Skeletal muscle satellite cell (primary cell): ENCODE measurements around the gene CAMSAP2.
"Not testable (repeated sequence)": the region's sequence is repeated elsewhere in the genome, so short reads cannot be mapped to it uniquely, and the experiment has no call there.

Experiments
- H3K27me3 ChIP-seq: 2 replicates; pipeline ENCODE4 v1.7.0; 2013; ENCODE audit warnings: low read length; ENCODE audit not compliant: control insufficient read depth, insufficient read depth
- H3K36me3 ChIP-seq: 2 replicates; pipeline ENCODE4 v1.7.0; 2013; ENCODE audit warnings: mild to moderate bottlenecking, control low read depth, low read length; ENCODE audit not compliant: insufficient read depth
- H3K4me1 ChIP-seq: 2 replicates; pipeline ENCODE4 v1.7.0; 2013; ENCODE audit warnings: low read length; ENCODE audit not compliant: control insufficient read depth, insufficient read depth
- H3K4me2 ChIP-seq: 2 replicates; pipeline ENCODE4 v1.7.0; 2013; ENCODE audit warnings: mild to moderate bottlenecking, low read length
- H3K4me3 ChIP-seq: 2 replicates; pipeline ENCODE4 v1.7.0; 2013; ENCODE audit warnings: low read length
- H3K9ac ChIP-seq: 2 replicates; pipeline ENCODE4 v1.7.0; 2013; ENCODE audit warnings: mild to moderate bottlenecking, low read depth, low read length, moderate library complexity
- H3K9me3 ChIP-seq: replicated peaks from 2 replicates; pipeline ENCODE4 v1.7.0; 2013; ENCODE audit warnings: mild to moderate bottlenecking, control low read depth, low read length

CAMSAP2 gene

DNA sequence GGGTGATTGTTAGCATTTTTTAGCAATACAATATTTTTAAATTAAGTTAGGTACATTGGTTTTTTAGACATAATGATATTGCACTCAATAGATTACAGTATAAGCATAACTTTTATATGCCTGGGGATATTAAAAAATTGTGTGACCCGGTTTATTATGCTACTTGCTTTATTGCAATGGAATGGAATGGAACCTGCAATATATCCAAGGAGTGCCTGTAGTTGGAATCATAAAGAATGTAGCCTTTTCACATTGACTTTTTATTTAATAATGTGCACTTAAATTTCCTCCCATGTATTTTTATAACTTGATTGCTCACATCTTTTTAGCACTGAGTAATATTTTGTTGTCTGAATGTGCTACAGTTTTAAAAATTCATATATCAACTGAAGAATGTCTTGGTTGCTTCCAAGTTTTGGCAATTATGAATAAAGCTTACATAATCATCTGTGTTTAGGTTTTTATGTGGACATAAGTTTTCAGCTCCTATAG is 49.2 kb downstream of the CAMSAP2 start:
- no peaks in the 10 kb centered on the region for H3K9me3 ChIP-seq
- H3K4me3 ChIP-seq = no peak overlapping the region
- H3K4me2 ChIP-seq = no peak overlapping the region
- no peaks in the 10 kb centered on the region for H3K27me3 ChIP-seq
- peaks cover 16% of the 10 kb centered on the region for H3K36me3 ChIP-seq
- no peak overlapping the region for H3K9ac ChIP-seq
- H3K4me1 ChIP-seq = peaks cover 13% of the 10 kb centered on the region

- not testable (repeated sequence) for H3K9me3 ChIP-seq, H3K4me3 ChIP-seq, H3K9ac ChIP-seq, H3K4me2 ChIP-seq, H3K27me3 ChIP-seq
- H3K4me1 ChIP-seq = peaks cover 34% of the 10 kb centered on the region
- H3K36me3 ChIP-seq = peaks cover 14% of the 10 kb centered on the region
Observed at GRCh38 chr1:200791012-200791411, 52.3 kb downstream of the CAMSAP2 start.

DNA sequence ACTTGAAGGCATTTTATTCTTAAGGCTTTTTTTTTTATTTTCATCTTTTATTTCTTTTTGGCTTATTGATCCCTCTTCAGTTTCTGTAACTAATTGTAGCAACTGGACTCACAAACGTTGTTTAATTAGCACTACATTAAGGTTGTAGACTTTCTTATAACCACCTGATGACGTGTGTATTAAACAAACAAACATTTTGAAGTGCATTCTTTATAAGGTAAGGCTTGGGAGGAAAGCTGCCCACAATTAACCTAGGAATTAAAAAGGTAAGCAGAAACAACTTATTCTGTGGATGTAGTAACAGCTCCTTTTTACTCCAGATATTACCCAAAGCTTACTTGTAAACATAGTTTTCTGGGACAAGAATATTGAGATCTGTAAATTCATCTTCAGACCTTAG is 55.0 kb downstream of the CAMSAP2 start:
- Histone ChIP-seq H3K9me3 (no peaks in the 10 kb centered on the region), H3K9ac (no peak overlapping the region), H3K4me3 (no peak overlapping the region), H3K4me2 (no peak overlapping the region), H3K27me3 (no peaks in the 10 kb centered on the region), H3K4me1 (peaks cover 28% of the 10 kb centered on the region), H3K36me3 (peaks cover 5% of the 10 kb centered on the region)

DNA sequence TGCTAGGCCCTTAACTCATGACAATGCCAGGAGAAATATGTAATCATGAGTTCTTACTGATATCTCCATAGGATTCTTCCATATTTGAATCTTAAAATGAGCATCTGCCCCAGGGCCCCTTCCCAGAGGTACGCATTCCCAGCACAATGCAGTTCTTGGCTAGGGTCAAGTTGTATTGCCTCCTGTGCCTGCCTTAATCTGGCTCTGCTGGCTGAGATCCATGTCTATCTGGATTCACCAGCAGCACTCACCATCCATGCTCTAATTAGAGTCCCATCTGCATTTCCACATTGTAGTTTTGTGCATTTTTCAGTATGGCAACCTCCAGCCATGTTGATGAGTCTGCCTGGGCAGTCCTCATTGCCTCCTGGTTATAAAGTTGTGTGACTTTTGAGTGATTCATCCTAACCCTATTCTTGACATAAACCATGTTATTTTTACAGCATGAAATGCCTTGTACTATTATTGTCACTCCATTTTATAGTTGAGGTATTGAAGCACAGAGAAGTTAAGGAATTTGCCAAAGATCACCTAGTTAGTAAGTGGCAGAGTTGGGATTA is 55.9 kb downstream of the CAMSAP2 start:
- H3K4me3 ChIP-seq = no peak overlapping the region
- no peaks in the 10 kb centered on the region for H3K9me3 ChIP-seq
- H3K27me3 ChIP-seq = no peaks in the 10 kb centered on the region
- no peak overlapping the region for H3K9ac ChIP-seq
- H3K4me1 ChIP-seq = peaks cover 21% of the 10 kb centered on the region
- peak overlapping the region; percentile 46 for H3K4me2 ChIP-seq
- H3K36me3 ChIP-seq = peaks cover 1% of the 10 kb centered on the region

DNA sequence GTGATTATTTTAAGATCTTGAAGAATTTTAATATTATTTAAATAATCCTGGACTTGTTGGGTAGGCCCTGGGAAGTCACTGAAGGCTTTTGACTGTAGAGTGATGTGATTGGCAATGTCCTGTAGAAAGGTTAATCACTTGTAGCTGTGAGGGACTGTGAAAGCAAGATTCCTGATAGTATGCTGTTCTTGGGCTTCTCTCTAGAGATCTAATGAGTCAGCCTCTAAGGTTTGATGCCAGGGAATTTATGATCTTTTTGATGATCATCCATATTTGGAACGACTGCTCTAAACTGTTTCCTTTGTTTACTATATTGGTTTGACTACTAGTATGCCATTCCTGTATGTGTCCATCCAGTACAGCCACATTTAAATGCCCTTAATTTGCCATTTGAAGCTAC is 56.5 kb downstream of the CAMSAP2 start:
- Histone ChIP-seq H3K36me3 (no peaks in the 10 kb centered on the region), H3K27me3 (no peaks in the 10 kb centered on the region), H3K4me2 (peak overlapping the region; percentile 46)

GRCh38 chr1:200802042-200802441 is 63.3 kb downstream of the CAMSAP2 start:
- Histone ChIP-seq H3K27me3 (no peaks in the 10 kb centered on the region), H3K4me2 (no peak overlapping the region), H3K9ac (no peak overlapping the region), H3K9me3 (no peaks in the 10 kb centered on the region), H3K36me3 (no peaks in the 10 kb centered on the region), H3K4me3 (no peak overlapping the region), H3K4me1 (no peaks in the 10 kb centered on the region)

More for the DNA sequence above, 56.5 kb downstream of the CAMSAP2 start:
- no peak overlapping the region for H3K9ac ChIP-seq
- H3K4me1 ChIP-seq = peaks cover 21% of the 10 kb centered on the region
- H3K4me3 ChIP-seq = no peak overlapping the region
- H3K9me3 ChIP-seq = no peaks in the 10 kb centered on the region

- no peak overlapping the region for H3K4me3 ChIP-seq
- no peak overlapping the region for H3K4me2 ChIP-seq
- no peaks in the 10 kb centered on the region for H3K27me3 ChIP-seq
- H3K36me3 ChIP-seq = peaks cover 4% of the 10 kb centered on the region
- H3K9me3 ChIP-seq = no peaks in the 10 kb centered on the region
- no peaks in the 10 kb centered on the region for H3K4me1 ChIP-seq
- no peak overlapping the region for H3K9ac ChIP-seq
Observed at GRCh38 chr1:200802865-200803512, 64.3 kb downstream of the CAMSAP2 start.

DNA sequence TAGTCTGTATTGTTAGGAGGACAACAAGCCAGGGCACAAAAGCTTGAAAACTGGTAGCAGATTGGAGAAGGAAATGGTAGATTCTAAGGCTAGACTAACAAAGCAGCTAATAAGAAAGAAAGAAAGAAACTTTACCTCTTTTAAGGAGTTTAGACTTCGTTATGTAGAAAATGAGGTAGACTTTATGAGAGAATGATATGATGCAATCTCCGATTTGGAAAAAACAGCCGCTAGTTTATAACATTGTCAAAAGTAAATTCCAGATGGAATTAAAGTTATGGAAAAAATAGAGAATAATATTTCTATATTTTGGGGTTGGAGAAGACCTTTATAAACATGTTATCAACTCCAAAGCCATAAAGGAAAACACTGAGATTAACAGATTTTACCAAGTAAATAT is 67.0 kb downstream of the CAMSAP2 start:
- peaks cover 22% of the 10 kb centered on the region for H3K36me3 ChIP-seq
- no peaks in the 10 kb centered on the region for H3K9me3 ChIP-seq
- H3K4me2 ChIP-seq = no peak overlapping the region
- no peaks in the 10 kb centered on the region for H3K4me1 ChIP-seq
- no peak overlapping the region for H3K9ac ChIP-seq
- no peaks in the 10 kb centered on the region for H3K27me3 ChIP-seq
- H3K4me3 ChIP-seq = no peak overlapping the region

- H3K36me3 ChIP-seq = peaks cover 31% of the 10 kb centered on the region
- H3K27me3 ChIP-seq = no peaks in the 10 kb centered on the region
- H3K4me3 ChIP-seq = no peak overlapping the region
- H3K9ac ChIP-seq = no peak overlapping the region
- H3K4me2 ChIP-seq = no peak overlapping the region
- H3K9me3 ChIP-seq = no peaks in the 10 kb centered on the region
- no peaks in the 10 kb centered on the region for H3K4me1 ChIP-seq
Observed at GRCh38 chr1:200808846-200809245, 70.2 kb downstream of the CAMSAP2 start.

DNA sequence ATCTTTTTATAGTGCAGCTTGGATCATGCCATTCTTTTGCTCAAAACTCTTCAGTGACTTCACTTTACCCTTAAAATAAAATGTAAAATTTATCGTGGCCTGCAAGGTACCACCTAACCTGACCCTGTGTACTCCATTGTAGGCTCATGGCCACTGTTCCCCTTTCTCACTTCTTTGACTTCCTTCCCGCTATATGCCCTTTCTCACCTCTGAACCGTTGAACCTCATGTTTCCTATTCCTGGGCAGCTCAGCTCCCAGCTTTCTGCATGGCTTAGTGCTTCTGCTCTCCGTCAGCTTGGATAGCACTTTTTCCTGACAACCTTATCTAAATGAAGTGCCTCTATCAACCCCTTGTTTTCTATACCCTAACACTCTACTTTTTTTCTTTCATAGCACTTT is 73.0 kb downstream of the CAMSAP2 start:
- no peak overlapping the region for H3K9ac ChIP-seq
- no peak overlapping the region for H3K4me3 ChIP-seq
- H3K4me1 ChIP-seq = no peaks in the 10 kb centered on the region
- no peaks in the 10 kb centered on the region for H3K9me3 ChIP-seq
- no peaks in the 10 kb centered on the region for H3K27me3 ChIP-seq
- no peak overlapping the region for H3K4me2 ChIP-seq
- peaks cover 35% of the 10 kb centered on the region for H3K36me3 ChIP-seq

- H3K36me3 ChIP-seq = peaks cover 25% of the 10 kb centered on the region
- not testable (repeated sequence) for H3K4me2 ChIP-seq, H3K9me3 ChIP-seq, H3K4me1 ChIP-seq, H3K9ac ChIP-seq, H3K4me3 ChIP-seq, H3K27me3 ChIP-seq
Observed at GRCh38 chr1:200816624-200817224, 78.0 kb downstream of the CAMSAP2 start.

- no peak overlapping the region for H3K4me2 ChIP-seq
- no peak overlapping the region for H3K9ac ChIP-seq
- no peaks in the 10 kb centered on the region for H3K27me3 ChIP-seq
- peaks cover 25% of the 10 kb centered on the region for H3K36me3 ChIP-seq
- no peaks in the 10 kb centered on the region for H3K9me3 ChIP-seq
- no peak overlapping the region for H3K4me3 ChIP-seq
- no peaks in the 10 kb centered on the region for H3K4me1 ChIP-seq
Observed at GRCh38 chr1:200818248-200818647, 79.6 kb downstream of the CAMSAP2 start.
